NCI-H187 (cell line): ENCODE results near the gene KDM2A.
"Not testable (repeated sequence)": the region's sequence is repeated elsewhere in the genome, so short reads cannot be mapped to it uniquely, and the experiment has no call there.

Source experiments
- DNase-seq, 2 experiments: peaks; one replicate each; lab custom pipeline; 2025; lab: John Stamatoyannopoulos, UW

KDM2A gene

DNA sequence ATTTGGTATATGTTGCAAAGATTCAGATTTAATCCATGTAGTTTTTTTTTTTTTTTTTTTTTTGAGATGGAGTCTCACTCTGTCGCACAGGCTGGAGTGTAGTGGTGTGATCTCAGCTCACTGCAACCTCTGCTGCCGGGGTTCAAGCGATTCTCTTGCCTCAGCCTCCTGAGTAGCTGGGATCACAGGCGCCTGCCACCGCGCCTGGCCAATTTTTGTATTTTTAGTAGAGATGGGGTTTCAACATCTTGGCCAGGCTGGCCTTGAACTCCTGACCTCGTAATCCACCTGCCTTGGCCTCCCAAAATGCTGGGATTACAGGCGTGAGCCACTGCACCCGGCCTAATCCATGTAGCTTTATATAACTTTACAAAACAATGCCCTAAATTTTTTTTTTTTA is 49.8 kb downstream of the KDM2A start:
- DNase-seq: not testable (repeated sequence)

- DNase-seq: no peak
These were observed 55.2 kb downstream of the KDM2A start for GRCh38 chr11:67174311-67174710.

- no peak for DNase-seq
These were observed 58.6 kb downstream of the KDM2A start for GRCh38 chr11:67177399-67178281.

GRCh38 chr11:67178421-67178820 is 59.4 kb downstream of the KDM2A start:
- DNase-seq: no peak

DNA sequence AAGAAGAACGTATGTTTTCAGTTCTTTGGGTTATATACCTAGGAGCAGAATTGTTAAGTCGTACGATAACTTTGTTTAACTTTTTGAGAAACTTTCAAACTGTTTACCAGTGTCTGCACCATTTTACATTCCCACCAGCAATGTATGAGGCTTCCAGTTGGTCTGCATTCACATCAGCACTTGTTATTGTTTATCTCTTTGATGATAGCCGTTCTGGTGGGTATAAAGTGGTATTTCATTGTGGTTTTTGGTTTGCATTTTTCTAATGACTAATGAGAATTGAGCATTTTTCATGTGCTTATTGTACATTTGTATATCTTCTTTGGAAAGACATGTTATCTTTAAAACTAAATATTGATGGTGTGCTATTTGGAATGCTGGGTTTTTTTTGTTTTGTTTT is 59.8 kb downstream of the KDM2A start:
- no peak for DNase-seq

DNA sequence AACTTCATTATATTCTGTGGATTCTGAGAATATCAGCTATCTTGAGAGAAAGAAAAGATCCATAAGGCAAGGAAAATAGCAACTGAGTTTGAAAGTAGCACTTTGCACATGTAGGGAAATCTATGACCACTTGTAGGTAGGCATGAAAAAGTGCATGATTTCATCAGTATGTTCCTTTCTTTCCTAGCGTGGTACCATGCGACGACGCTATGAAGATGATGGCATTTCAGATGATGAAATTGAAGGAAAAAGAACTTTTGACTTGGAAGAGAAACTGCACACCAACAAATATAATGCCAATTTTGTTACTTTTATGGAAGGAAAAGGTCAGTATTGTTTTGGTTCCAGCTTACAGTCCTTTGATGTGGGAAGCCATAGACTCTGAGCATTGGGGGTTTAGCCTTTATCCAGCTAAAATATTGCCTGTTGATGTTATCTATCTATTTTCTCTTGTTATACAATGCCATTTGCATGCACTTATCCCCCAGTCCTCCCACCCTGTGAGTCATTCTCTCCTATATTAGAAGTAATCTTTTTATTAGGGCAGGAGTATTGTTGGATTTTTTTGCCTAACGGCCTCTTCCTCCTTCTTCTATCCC is 60.9 kb downstream of the KDM2A start:
- no peak for DNase-seq

- DNase-seq: no peak
These were observed 75.0 kb downstream of the KDM2A start for GRCh38 chr11:67194096-67194495.

GRCh38 chr11:67195971-67196456 is 77.0 kb downstream of the KDM2A start:
- DNase-seq: no peak

- DNase-seq: no peak
These were observed 78.5 kb downstream of the KDM2A start for GRCh38 chr11:67197606-67198005.

DNA sequence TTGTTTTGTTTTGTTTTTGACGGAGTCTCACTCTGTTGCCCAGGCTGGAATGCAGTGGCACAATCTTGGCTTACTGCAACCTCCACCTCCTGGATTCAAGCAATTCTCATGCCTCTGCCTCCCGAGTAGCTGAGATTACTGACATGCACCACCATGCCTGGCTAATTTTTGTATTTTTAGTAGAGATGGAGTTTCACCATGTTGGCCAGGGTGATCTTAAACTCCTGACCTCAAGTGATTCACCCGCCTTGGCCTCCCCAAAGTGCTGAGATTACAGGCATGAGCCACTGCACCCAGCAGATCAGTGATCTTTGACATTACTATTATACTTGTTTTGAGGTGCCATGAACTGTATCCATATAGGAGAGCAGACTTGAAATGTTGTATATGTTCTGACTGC is 79.7 kb downstream of the KDM2A start:
- DNase-seq: not testable (repeated sequence)

DNA sequence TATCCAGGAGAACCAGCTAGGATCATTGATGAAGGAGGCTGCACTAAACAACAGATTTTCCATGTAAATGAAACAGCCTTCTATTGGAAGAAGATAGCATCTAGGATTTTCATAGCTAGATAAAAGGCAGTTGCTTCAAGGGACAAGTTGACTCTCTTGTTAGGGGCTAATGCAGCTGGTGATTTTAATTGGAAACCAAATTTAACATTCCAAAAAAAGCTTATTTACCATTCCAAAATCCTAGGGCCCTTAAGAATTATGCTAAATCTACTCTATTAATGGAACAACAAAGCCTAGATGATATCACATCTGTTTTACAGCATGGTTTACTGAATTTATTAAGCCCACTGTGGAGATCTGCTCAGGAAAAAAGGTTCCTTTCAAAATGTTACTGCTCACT is 80.7 kb downstream of the KDM2A start:
- no peak for DNase-seq

DNA sequence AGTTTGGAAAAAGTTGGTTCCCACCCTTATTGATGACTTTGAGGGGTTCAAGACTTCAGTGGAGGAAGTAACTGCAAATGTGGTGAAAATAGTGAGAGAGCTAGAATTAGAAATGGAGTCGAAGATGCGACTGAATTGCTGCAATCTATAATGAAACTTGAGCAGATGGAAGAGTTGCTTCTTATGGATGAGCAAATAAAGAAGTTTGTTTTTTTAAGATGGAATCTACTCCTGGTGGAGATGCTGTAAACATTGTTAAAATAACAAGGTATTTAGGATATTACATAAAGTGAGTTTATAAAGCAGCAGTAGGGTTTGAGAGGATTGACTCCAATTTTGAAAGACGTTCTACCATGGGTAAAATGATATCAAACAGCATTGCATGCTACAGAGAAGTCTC is 83.0 kb downstream of the KDM2A start:
- DNase-seq: no peak

DNA sequence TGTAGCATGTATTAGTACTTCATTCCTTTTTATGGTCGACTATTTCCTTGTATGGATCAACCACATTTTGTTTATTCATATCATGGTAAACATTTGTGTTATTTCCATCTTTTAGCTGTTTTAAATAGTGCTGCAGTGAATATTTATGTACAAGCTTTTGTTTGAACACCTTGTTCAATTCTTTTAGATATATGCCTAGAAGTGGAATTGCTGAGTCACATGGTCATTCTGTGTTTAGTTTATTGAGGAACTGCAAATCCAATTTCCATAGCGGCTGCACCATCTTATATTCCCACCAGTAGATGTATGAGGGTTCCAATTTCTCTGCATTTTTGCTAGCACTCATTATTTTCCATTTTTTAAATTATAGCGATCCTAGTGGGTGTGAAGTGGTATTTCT is 85.8 kb downstream of the KDM2A start:
- no peak for DNase-seq

DNA sequence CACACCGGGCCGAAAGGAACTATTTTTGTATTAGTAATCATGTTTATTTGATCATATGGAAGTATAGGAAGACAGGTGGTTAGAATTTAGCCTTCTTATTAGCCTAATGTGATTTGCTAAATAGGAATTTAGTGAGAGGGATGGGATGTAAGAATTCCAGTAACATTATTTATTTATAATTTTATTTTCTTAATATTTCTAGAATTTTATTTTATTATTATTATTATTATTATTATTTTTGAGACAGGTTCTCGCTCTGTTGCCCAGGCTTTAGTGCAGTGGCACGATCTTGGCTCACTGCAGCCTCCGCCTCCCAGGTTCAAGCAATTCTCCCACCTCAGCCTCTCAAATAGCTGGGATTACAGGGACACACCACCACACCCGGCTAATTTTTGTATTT is 90.2 kb downstream of the KDM2A start:
- not testable (repeated sequence) for DNase-seq

DNA sequence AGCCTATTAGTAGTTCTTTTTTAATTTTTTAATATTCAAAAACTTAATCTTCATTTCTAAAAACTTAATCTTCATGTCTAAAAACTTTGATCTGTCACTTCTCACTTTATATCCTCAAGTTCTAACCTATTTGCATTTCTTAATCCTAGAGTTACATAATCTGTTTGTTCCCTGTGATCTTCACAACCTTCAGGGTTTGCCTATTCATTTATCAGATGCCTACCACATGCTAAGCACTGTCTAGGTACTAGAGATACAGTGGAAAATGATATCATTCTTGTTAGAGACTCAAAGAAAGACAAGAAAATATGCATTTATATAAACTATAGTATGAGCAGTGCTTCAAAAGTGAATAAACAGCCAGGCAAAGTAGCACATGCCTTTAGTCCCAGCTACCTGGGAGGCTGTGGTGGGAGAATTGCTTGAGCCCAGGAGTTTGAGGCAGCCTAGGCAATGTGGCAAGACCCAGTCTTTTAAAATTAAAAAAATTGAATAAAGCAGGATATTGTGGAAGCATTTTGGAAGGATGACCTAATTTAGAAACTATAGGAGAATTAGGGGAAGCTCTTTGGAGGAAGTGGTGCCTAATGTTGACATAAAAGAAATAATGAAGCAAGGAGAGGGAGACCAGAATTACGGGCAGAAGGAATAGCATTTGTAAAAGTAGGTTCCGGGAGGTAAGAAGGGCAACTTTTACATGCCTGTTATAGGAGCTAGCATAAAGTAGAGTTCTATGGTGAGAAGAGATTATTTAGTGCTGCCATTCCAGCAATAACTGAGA is 92.8 kb downstream of the KDM2A start:
- no peak for DNase-seq

GRCh38 chr11:67213178-67213621 is 94.1 kb downstream of the KDM2A start:
- DNase-seq: no peak

GRCh38 chr11:67227726-67228125 is 108.7 kb downstream of the KDM2A start:
- no peak for DNase-seq

- no peak for DNase-seq
These were observed 111.3 kb downstream of the KDM2A start for GRCh38 chr11:67230406-67230805.

- DNase-seq: no peak
These were observed 111.8 kb downstream of the KDM2A start for GRCh38 chr11:67230886-67231285.

DNA sequence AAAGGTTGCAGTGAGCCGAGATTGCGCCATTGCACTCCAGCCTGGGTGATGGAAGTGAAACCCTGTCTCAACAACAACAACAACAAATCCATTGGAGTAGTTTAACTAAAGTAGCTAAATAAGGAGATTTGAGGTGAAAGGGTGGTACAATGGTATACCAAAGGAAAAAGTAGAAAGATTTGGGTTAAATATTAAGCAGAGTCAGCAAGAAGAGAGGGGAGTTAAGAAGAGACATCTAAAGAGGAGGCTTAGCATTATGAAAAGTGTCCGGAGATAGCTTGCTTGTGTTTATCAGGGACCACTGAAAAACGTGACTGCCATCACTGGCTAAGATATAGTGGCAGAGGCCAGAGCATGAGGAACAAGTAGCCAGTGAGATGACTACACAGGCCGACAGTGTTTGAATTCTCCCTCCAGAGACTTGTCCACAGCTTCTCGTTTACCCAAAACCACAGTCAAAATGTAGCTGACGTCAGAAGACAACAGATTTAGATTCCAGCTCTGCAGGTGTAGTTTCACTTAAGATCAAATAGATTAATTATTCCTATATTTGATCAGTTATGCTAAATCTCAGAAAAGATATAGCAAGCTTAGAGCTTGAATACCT is 114.6 kb downstream of the KDM2A start:
- no peak for DNase-seq

GRCh38 chr11:67234571-67234970 is 115.5 kb downstream of the KDM2A start:
- DNase-seq: not testable (repeated sequence)

DNA sequence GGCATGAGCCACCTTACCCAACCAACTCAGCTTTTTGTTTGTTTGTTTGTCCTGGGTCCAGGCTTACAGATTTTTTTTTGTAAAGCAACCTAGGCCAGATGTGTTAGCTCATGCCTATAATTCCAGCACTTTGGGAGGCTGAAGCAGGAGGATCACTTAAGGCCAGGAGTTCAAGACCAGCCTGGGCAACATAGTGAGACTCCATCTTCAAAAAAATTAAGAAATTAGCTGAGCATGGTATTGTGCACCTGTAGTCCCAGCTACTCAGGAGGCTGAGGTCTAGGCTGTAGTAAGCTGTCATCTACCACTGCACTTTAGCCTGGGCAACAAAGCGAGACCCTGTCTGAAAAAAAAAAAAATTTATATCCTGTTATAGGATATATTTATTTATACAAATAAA is 118.5 kb downstream of the KDM2A start:
- no peak for DNase-seq
